K562 (cell line): Measurements from ENCODE around the gene COPRS. TPM values are rescaled to one million over a fixed set of nuclear protein-coding genes. Genes with fewer than 3 reads are reported as not detected.

ENCODE experiments used
- ATAC-seq: fragments of 200-7000 bp; cut with Tn5 transposase; 3 replicates; pipeline ENCODE4 v1.9.1; 2020; ENCODE audit warnings: moderate library complexity
- BruUV-seq: library from RNA; stranded (reverse); fragments of 400-500 nt; replicated peaks from 2 replicates; lab custom pipeline; 2021; lab: Mats Ljungman, UMichigan
- CTCF ChIA-PET: fragments of 300-600 bp; formaldehyde crosslinking; extraction: SDS; loops from one replicate; lab custom pipeline; 2021; ENCODE audit warnings: low intra/inter-chr PET ratio; lab: Yijun Ruan, JAX
- POLR2A ChIA-PET: fragments of 300-600, 350-650 bp; sonication (Branson Sonifier 250); formaldehyde crosslinking; extraction: SDS; loops from one replicate; lab custom pipeline; 2021; ENCODE audit warnings: antibody characterized with exemption, inconsistent platforms; lab: Yijun Ruan, JAX
- DNase-seq, 4 experiments: peaks; one replicate each; pipeline versions ENCODE4 v3.0.0 to v3.0.0-alpha.2; 2011 to 2018; ENCODE audit warnings: low spot score in 3 of 4, mixed read lengths in 3 of 4; ENCODE audit errors: extremely low read depth in 1 of 4
- FAIRE-seq: peaks from 2 replicates; lab custom pipeline; 2011; peaks lifted over from hg19 to GRCh38; lab: Jason Lieb, UNC
- H2AFZ ChIP-seq: 2 replicates; pipeline ENCODE4 v1.6.0; 2011; ENCODE audit warnings: low read depth, low read length, control low read depth, inconsistent platforms
- H3K27ac ChIP-seq: fragments of 200-600 bp; 3 replicates; pipeline ENCODE4 v1.8.0; 2011; ENCODE audit warnings: low read depth, mild to moderate bottlenecking, control low read depth, inconsistent platforms, low read length, moderate library complexity, mixed read lengths; ENCODE audit errors: extremely low read depth
- H3K27me3 ChIP-seq, 2 experiments: fragments of 300-600 bp in 1 of 2; 2 replicates in 1 of 2; 3 replicates in 1 of 2; pipeline versions ENCODE4 v1.6.0 to v1.8.0; 2011; ENCODE audit warnings: inconsistent platforms in 2 of 2, low read length in 2 of 2, mild to moderate bottlenecking in 1 of 2, mixed read lengths in 1 of 2, moderate library complexity in 1 of 2; ENCODE audit not compliant: control insufficient read depth in 2 of 2, insufficient read depth in 2 of 2
- H3K36me3 ChIP-seq: fragments of 300-600 bp; 3 replicates; pipeline ENCODE4 v1.8.0; 2011; ENCODE audit warnings: mild to moderate bottlenecking, low read length, inconsistent platforms; ENCODE audit not compliant: control insufficient read depth, insufficient read depth
- H3K4me1 ChIP-seq, 2 experiments: fragments of 200-600 bp in 1 of 2; replicated peaks in 1 of 2; 2 replicates in 1 of 2; 3 replicates in 1 of 2; pipeline versions ENCODE4 v1.5.1 to v1.8.0; 2011; ENCODE audit warnings: inconsistent platforms in 2 of 2, low read length in 2 of 2, mild to moderate bottlenecking in 1 of 2, mixed read lengths in 1 of 2, moderate library complexity in 1 of 2; ENCODE audit not compliant: control insufficient read depth in 2 of 2, insufficient read depth in 2 of 2
- H3K4me2 ChIP-seq: 2 replicates; pipeline ENCODE4 v1.6.1; 2011; ENCODE audit warnings: low read length, control low read depth, inconsistent platforms, mixed read lengths; ENCODE audit not compliant: insufficient read depth
- H3K4me3 ChIP-seq: fragments of 200-600 bp; sonication (generic), shearing (Covaris generic); 2 replicates; pipeline ENCODE4 v1.5.1; 2016; ENCODE audit warnings: control low read depth, inconsistent platforms
- H3K79me2 ChIP-seq: fragments of 200-600 bp; 3 replicates; pipeline ENCODE4 v1.8.0; 2011; ENCODE audit warnings: low read length, inconsistent platforms; ENCODE audit not compliant: control insufficient read depth, insufficient read depth
- H3K9ac ChIP-seq, 2 experiments: 2 replicates each; pipeline versions ENCODE4 v1.6.0 to v1.6.1; 2011; ENCODE audit warnings: low read depth in 2 of 2, low read length in 2 of 2, control low read depth in 1 of 2, inconsistent platforms in 1 of 2, mild to moderate bottlenecking in 1 of 2, mixed read lengths in 1 of 2; ENCODE audit not compliant: insufficient read depth in 1 of 2
- H3K9me1 ChIP-seq: one replicate; pipeline ENCODE4 v1.6.0; 2011; ENCODE audit warnings: inconsistent platforms, mild to moderate bottlenecking, low read length, moderate library complexity; ENCODE audit not compliant: control insufficient read depth, insufficient read depth
- H3K9me3 ChIP-seq: replicated peaks from 2 replicates; pipeline ENCODE4 v1.5.1; 2011; ENCODE audit warnings: low read depth, low read length, inconsistent platforms; ENCODE audit not compliant: control insufficient read depth, insufficient read depth
- H4K20me1 ChIP-seq: replicated peaks from 2 replicates; pipeline ENCODE4 v1.6.1; 2011; ENCODE audit warnings: low read length, inconsistent platforms, mixed read lengths; ENCODE audit not compliant: control insufficient read depth, insufficient read depth
- ELF4 ChIP-seq: fragments of 450-650 bp; formaldehyde crosslinking; IDR thresholded peaks from 2 replicates; pipeline ENCODE4 v1.4.0; 2022; ENCODE audit warnings: missing genetic modification characterization
- IFI16 ChIP-seq: fragments of 250-450 bp; sonication (Bioruptor Pico); IDR thresholded peaks from 2 replicates; pipeline ENCODE4 v2.1.2; 2022; ENCODE audit warnings: mild to moderate bottlenecking, inconsistent platforms
- MCM7 ChIP-seq, 2 experiments: fragments of 450-650 bp; IDR thresholded peaks; 2 replicates each; pipeline ENCODE4 v1.6.1; 2016 to 2018
- PRDM10 ChIP-seq: fragments of 450-650 bp; IDR thresholded peaks from 2 replicates; pipeline ENCODE4 v1.6.1; 2018; ENCODE audit not compliant: partially characterized antibody
- SMARCA4 ChIP-seq: fragments of 450-650 bp; IDR thresholded peaks from 2 replicates; pipeline ENCODE4 v1.6.1; 2016
- ZNF384 ChIP-seq: IDR thresholded peaks from 2 replicates; pipeline ENCODE4 v1.6.1; 2012; ENCODE audit warnings: low read depth, low read length, improper control_type of control experiment
- WGBS: fragments of 100-300 bp; shearing (Covaris generic); methylation state at CpG from one replicate; pipeline ENCODE4 v1.1.6; 2016; ENCODE audit warnings: low coverage, mixed read lengths; ENCODE audit not compliant: insufficient coverage; ENCODE audit errors: missing lambda C conversion rate; 5-methylcytosine and 5-hydroxymethylcytosine counted together
- in situ Hi-C: fragments of 300-500 bp; cut with MboI; formaldehyde crosslinking; loops from 4 replicates; pipeline ENCODE4 v1.15.0; 2018; ENCODE audit warnings: inconsistent platforms, mixed read lengths
- intact Hi-C: fragments of 100-400 bp; cut with micrococcal nuclease; formaldehyde crosslinking; loops from 2 replicates; pipeline ENCODE4 v1.14.2; 2022
- polyA plus RNA-seq, 8 experiments: library from polyadenylated mRNA; depleted of rRNA in 4 of 8; stranded (reverse) in 5 of 8; unstranded in 3 of 8; fragments of >200 nt; fragmentation: Nextera tagmentation in 2 of 8; fragmentation: Illumina TruSeq in 1 of 8; extraction: Ambion mirVana in 2 of 8; extraction: Trizol in 1 of 8; gene quantifications; 2 replicates each; pipeline versions ENCODE4 v1.2.1 to v1.2.3, GENCODE V29; 2011 to 2014; ENCODE audit warnings: inconsistent platforms in 1 of 8, missing spikeins in 1 of 8
- total RNA-seq, 7 experiments: library from RNA; depleted of rRNA in 6 of 7; stranded (reverse); fragments of >200 nt in 6 of 7; fragmentation: Illumina TruSeq in 2 of 7; extraction: Trizol in 2 of 7; gene quantifications; 2 replicates each; pipeline versions ENCODE4 v1.2.1 to v1.2.3, GENCODE V29; 2011 to 2021; ENCODE audit warnings: low replicate concordance in 1 of 7

Gene COPRS
- total and polyA plus RNA-seq, 9 of the 15 experiments (the other 6 are each of a cell fraction or from before 2014, with no cell fraction given) = 11.9 to 102 (median 60.5) TPM

GRCh38 chr17:31838636-31839225 is 20.3 kb downstream of the COPRS start:
- ATAC-seq = no peak
- no peaks in the 10 kb centered on the region for H3K9me1 ChIP-seq

More at GRCh38 chr17:31838636-31839225, 20.3 kb downstream of the COPRS start:
- WGBS = 1% methylated on average over 5 of the region's 5 CpGs
- ChIA-PET POLR2A (interaction anchor here (0.6 to 1.5 kb wide), 4 partner anchors 22 to 569 kb away, joined by 3 to 5 read pairs (median 4); no protein-coding TSS in a partner anchor), CTCF (no interaction called here)
- H4K20me1 ChIP-seq = no peaks in the 10 kb centered on the region
- no peak overlapping the region for H2AFZ ChIP-seq
- H3K27me3 ChIP-seq = peaks cover 3 to 20% of the 10 kb centered on the region in 2 experiments; a peak in 3 of 5 replicates
- intact Hi-C loops (no loop called here), in situ Hi-C loops (no loop called here)
- no peak overlapping the region for H3K4me2 ChIP-seq
- H3K79me2 ChIP-seq = no peaks in the 10 kb centered on the region
- FAIRE-seq (no peak), DNase-seq (no peak)
- H3K4me3 ChIP-seq = no peak overlapping the region
- H3K36me3 ChIP-seq = no peaks in the 10 kb centered on the region
- no peak overlapping the region for H3K27ac ChIP-seq
- BruUV-seq = no TSS peak
- no peaks in the 10 kb centered on the region; a peak in 1 of 5 replicates for H3K4me1 ChIP-seq
- no peak overlapping the region for H3K9ac ChIP-seq
- H3K9me3 ChIP-seq = no peaks in the 10 kb centered on the region
- TF ChIP-seq SMARCA4 = no peak
- TF ChIP-seq ELF4 (CRISPR knock-in tag) = no peak
- no peak for TF ChIP-seq MCM7 (IDR thresholded peaks at IDR 0.05)
- no peak for TF ChIP-seq PRDM10
- no peak for TF ChIP-seq IFI16
- TF ChIP-seq ZNF384 = no peak
- TF ChIP-seq, all 486 proteins: peak for 0
